GM21390 (cell line): Measurements from ENCODE around the gene CACNB3.

Experiments used
- ATAC-seq: cut with Tn5 transposase; IDR thresholded peaks from one replicate; pipeline ENCODE4 v1.9.1; 2021; ENCODE audit not compliant: unreplicated experiment

The CACNB3 gene

DNA sequence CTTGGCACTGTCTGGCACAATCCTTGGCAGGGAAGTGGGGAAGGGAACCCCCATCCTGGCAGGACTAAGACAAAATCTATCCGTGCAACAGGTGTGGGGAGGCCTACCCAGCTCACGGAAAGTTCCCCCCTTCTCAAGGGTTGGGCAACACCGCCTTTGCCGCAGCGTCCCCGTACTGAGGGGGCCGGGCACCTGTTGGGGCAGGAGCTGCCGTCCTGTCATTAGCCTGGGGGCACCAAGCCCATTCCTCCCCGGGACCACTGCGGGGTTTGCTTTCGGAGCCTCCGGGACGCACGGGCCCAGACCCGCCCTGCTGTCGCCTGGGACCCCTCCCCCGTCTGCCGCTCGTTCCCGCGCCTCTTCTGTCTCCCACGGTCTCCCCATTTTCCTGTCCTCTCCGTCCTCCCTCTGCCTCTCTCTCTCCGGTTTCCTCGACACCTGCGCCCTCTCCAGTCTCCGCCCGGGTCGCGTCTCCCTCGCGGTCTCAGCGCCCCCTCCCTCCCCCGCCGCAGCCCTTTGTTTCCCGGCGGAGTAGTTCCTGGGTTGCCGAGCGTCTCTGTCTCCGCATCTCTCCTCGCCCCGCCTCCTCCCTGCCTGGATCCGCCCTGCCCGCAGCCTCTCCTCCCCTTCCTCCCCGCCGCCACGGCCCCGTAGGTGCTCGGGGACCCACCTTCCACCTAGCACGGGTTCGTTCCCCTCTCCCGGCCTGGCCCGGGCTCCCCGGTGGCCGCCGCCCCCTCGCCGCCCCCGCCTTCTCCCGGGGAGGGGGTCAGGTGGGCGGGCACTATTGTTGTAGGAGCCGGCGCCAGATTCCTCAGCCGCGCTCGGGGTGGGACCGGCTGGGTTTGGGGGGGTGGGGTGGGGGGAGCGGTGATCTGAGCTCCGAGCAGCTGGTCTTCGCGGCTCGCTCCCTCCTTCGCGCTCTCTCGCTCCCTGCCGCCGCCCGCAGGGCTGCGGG is at the start of gene CACNB3:
CACNB3 (plus strand) TSS at position 624 of the 958 bp plus-strand sequence. CDS start 434 bp downstream, outside the sequence.
- no peak for ATAC-seq

DNA sequence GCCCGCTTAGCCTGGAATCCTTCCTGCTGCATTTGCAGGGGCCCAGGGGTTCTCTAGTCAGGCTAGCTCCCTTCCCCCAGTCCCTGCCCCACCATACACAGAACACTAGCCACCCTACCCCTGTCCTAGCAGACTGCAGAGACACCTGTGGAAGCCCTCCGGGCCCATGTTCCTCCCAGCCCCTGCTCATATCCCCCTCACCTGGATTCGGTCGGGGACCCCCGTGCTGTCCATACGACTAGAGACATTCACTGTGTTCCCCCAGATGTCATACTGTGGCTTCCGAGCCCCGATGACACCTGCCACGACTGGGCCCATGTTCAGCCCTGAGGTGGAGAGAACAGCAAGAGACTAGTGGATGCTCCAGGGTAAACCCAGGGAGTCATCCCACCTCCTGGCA is 49.6 kb upstream of the CACNB3 start:
- ATAC-seq: no peak

DNA sequence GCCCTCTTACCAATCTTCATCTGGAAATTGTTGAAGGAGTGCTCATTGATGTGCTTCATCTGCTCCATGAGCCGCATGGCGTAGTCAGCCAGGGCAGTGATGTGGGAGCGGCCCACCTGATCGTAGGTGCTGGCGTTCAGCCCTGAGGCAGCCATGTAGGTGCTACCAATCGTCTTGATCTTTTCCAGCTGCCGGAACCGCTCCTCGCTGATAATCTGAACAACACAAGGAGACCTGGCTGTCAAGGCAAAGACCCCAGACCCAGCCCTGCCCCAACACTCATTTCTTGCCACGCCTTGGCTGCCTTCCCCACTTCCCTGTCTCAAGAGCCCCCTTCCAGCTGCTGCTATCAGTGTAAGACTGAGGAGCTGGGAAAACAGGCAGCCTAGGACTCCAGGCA is 47.5 kb upstream of the CACNB3 start:
- no peak for ATAC-seq

DNA sequence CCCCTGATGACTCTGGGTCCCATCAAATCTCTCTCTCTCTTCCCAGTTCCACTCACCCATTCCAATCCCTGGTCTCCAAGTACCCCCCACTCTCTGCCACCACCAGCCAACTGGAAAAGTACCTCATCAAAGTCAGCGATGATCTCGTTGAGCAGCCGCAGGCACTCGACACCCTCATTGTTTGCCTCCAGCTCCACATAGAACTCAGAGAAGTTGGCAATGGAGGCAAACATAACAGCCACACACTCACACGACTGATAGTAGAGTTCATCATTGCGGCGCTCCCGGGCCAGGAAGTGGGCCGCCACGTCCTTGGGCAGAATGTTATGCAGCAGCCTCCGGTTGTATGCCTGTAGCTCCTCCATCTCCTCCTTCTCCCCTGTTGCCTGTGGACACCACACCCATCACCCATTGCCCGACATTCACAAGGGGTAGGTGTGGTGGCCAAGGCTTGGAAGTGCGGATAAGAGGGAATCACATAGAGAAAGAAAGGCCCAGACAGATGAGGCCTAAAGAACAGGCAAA is 46.6 kb upstream of the CACNB3 start:
- ATAC-seq: no peak

DNA sequence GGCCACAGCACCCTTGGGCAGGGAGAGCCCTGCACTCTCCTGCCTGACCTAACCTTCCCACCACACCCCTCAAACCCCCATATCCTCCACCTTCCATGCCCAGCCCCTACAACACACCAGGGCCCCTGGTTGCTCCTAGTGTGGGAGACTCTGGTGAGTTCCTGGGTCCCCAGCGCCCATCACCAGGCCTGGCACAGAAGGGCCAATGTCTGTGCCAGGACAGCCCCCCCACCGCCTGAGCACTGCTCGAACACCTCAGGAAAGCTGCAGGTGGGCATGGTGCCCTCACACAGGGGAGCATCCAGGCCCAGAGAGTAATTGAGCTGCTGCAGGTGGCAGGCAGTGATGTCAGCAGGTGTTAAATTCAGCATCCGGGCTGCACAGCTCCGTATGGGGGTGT is 44.6 kb upstream of the CACNB3 start:
- no peak for ATAC-seq

DNA sequence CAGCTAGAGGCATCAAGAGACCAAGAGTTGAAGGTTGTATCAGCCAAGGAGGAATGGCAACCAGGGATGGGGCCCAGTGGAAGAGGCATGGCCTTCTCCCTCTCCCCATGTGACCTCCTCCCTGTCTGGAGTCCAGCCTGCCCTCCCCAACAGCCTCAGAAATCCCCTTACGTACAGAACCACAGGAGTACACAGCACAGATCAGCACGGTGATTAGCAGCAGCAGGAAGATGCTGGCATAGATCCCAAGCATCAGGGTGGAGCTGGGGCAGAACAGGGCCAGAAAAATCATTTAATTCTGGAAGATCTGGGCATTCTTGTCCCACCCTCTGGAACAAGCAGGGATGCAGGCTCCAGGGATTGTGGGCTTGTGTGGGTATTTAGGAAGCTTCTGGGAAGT is 43.8 kb upstream of the CACNB3 start:
- ATAC-seq: no peak

DNA sequence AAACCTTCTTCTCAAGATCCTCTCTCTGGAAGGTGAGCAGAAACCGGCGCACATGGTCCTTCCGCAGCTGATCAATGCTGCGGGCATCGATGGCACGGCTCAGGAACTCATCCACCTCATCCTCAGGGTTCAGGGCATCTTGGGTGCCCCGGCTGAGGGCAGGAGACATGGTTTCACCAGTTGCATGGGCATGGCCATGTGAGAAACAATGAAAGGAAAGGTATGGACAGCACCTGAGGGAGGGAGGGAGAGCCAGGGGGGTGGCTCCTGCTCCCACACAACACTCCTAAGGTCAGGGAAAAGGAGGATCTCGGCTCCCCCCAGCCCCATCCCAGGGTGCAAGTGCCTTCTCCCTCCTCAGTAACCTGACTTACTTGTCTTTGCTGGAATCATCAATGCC is 43.0 kb upstream of the CACNB3 start:
- no peak for ATAC-seq

DNA sequence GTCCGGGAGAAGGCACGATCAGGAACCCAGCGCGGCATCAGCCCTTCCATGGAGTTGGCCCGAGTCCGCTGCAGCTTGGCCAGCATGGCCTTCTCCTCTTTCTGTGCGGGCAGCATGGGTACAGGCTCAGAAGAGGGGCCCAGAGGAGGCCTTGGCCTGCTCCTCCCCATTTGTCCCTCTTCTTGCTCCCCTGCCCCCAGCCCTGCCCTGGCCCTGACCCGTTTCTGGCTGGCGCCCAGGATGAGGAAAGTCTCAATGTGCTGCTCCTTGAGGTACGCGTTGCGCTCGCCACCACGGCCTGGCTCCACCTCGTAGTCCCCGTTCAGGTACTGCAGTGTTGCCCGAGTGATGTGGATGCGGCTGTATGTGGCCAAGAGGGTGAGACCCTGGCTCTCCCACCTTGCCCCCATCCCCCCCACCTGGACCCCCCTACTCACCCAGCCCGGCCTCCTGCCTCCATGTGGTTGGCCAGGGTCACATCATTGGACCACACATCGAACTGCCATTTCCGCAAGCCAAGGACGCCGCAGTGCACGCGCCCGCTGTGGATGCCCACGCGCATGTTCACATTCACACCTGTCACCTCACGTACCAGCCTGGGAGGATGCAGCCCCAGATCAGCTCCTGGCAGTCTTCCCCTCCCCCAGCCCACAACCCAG is 42.2 kb upstream of the CACNB3 start:
- ATAC-seq: no peak

DNA sequence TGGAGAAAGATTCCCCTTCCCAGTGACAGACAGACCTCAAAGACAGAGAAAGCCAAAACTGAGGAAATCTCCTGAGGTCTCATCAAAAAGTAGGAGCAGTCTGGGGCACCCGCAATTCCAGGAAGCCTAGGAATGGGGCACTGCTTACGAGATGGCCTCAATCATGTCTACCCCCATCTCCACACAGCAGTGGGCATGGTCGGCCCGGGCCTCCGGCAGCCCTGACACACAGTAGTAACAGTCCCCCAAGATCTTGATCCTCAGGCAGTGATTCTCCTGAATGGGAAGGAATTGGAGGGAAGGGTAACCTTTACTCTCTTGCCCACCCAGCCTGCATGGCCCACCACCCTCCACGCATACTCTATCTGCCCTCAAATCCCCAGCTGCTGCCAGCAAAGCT is 41.3 kb upstream of the CACNB3 start:
- no peak for ATAC-seq

DNA sequence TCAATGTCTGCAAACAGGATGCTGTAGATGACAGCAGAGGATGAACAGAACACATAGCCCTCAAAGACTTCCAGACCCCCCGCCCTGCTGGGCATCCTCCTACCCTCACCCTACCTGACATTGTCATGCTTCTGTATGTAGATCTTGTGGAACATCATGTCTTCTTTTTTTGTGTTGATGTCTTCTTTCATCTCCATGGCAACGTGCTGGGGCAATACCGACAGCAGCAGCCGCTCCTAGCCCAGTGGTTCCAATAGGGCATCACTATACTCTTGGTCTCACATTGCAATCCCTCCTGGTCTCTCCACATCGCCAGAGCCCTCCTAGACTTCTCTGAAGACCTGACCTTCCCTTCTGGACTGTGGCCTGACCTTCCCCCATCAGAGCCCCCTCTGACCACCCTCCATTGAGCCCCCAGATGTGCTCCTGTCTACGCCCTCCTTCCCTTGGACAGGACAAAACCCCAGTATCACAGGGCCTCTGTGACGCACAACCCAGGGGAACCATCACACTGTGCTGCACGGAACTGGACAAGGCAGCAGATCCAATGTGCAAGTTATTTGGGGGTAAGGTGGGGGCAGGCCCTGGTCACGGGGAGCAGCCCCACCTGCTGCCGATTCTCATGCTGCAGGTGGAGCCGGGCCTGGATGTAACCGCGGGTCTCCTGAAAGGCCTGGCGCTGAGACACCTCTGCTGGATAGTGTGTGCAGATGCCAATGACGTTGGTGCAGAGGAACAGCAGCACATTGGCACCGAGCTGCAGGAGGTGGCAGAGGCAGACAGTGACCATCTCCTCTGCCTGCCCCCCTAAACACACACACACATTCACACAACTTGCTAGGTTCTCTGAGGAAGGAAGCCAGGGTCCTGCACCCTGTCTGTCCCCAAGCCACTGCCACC is 40.5 kb upstream of the CACNB3 start:
- no peak for ATAC-seq

DNA sequence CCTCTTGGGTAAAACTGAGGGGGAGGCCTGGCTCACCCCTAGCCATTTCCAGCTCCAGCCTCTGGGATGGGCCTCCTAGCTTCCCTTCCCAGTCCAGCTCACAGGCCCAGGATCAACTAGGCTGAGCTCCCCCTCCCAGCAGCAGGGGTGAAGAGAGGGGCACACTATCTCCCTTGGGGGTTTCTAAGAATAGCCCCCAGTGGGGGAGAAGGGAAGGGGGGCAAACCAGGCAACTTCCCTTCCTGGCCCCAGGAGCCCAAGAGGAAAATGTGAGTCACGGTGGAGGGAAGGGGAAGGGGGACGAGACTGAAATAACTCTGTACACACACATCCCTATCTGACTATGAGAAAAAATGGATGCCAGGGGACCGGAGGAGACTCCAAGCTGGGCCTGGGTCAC is 38.4 kb upstream of the CACNB3 start:
- no peak for ATAC-seq

DNA sequence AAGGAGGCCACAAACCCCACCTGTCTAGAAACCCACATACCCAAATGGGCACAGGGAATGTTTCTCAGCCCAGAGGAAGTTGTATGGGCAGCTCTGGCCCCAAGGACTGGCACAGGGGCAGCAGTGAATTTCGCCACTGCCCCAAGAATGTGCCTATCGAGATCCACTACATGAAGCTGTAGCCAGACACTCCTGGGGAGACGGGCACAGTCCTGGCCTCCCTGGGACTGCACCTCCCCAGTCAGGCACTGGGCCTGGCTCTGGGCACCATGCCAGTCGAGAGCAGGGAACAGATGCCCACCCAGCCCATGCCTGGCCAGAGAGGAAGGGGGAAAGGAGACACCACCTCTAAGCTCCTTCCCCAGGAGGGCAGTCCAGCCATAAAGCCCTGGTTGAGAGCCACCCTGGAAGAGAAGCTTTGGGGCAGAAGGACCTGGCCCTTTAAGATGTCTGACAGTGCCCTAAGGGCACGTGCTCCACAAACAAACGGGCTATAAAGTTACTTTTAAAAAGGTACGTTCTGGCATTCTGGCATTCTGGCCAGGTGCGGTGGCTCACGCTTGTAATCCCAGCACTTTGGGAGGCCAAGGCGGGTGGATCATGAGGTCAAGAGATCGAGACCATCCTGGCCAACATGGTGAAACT is 37.8 kb upstream of the CACNB3 start:
- no peak for ATAC-seq

DNA sequence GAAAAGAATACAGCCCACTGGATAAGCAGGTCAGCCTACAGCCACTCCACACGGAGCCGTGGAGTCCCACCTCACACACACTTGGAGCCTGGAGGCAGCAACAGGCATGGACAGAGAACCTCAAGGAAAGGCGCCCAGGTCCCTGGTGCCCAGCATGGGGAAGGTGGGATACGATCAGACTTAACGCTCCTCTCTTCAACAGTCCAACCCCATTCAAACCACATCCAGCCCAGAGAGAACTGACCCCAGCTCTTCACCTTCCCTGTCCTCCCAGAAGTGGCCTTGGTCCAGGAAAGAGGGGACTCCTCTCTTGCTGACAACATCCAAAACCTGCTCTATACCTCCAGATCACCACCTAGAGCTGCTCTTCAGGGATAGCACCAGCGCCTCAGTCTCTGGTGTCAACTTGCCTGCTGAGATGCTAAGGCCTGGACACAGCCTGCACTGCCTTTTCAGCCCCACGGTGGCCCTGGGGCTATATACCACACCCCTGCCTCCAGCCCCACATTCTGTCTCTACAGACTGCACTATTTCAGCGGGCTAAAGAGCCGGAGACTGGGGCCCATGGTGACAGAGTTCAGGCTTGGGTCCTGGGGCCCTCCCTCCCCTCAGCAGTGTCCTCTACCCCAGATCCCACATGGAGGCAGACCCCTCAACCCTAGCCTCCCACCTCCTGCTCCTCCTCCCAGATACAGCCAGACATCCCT is 36.4 kb upstream of the CACNB3 start:
- ATAC-seq: no peak

DNA sequence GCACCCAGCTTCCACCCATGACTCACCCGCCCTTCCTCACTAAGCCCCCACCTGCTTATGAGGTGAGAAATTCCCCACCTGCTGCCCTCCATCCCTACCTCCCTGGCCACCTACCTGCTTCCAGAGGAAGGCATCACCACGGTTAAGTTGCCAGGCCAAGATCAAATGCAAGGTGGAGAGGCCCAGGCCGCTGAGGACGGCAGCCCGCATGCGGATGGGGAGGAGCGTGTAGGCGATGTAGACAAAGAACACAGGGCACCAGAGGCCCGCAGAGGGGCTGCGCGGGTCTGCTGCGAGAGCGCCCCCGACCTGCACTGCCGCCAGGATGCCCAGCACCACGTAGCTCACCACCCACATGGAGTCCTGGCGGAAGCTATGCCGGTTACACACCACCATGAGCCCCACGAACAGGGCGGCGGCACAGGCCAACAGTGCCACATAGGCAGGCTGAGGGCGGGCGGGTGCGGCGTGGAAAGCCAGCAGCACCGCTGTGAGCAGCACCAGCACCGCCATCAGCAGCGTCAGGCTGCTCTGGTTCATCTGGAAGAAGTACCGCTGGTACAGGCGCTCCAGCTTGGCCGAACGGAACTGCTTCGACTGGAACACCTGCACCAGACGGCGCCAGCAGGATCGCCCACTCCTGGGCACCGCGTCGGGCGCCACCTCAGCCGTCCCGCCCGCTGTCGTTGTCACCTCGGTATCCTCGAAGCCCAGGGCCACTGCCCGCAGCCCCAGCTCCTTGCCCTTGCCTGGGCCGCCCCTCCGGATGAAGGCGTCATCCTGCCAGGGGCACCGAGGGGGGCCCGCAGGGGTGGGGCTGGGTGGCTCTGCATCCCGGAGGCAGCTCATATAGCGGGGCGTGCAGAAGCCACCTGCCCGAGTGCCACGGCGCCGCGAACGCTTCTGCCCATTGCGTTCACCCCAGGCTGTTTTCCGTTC is 35.6 kb upstream of the CACNB3 start:
- ATAC-seq: no peak

DNA sequence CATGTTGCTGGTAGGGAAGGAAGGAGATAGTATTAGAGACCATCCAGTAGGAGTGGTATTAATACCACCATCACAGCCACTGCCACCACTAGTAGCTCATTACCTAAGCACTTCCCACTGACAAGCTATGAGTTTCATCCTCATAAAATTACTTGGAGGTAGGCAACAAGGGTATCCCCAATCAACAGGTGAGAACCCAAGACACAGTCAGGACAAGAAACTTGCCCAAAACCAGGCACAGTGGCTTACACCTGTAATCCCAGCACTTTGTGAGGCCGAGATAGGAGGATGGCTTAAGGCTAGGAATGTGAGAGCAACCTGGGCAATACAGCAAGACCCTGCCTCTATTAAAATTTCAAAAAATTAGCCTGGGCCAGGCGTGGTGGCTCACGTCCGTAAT is 34.9 kb upstream of the CACNB3 start:
- no peak for ATAC-seq

DNA sequence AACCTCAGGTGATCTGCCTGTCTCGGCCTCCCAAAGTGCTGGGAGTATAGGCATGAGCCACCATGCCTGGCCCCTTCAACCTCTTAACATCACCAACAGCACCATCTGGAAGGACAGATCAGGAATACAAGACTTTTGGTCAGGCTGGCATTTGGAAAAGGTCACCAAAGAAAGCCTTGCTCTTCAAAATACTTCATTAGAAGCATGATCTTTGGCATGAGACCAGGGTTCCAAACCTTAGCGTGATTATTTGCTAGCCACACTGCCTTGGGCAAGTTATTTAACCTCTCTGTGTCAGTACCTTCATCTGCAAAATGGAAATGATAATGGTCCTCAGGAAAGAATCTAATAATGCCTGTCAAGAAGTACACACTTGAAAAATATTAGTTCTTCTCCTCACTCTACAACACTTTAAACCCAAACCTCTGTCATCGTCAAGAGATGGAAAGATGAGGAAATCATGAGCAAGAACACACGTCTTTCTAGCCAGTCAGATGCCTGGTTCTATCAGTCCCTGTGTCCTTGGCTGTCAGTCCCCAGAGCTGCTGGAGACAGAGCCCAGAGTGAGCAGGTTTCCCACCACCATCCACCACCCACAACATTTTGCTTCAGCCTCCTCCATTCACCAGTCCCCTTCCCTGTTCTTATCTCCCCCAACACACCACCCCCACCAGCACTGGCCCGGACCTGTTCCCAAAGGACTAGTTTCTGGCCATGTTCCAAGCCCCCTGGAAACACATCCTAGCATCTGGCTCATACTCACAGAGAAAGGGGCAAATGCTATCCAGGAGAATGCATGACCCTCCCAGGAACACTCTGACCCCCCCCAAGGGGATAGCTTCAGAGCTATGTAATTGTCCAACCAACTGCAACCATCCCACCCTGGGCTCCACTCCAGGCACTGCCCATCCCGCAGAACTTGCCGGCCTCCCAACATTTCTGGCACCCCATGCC is 31.4 kb upstream of the CACNB3 start:
- no peak for ATAC-seq

DNA sequence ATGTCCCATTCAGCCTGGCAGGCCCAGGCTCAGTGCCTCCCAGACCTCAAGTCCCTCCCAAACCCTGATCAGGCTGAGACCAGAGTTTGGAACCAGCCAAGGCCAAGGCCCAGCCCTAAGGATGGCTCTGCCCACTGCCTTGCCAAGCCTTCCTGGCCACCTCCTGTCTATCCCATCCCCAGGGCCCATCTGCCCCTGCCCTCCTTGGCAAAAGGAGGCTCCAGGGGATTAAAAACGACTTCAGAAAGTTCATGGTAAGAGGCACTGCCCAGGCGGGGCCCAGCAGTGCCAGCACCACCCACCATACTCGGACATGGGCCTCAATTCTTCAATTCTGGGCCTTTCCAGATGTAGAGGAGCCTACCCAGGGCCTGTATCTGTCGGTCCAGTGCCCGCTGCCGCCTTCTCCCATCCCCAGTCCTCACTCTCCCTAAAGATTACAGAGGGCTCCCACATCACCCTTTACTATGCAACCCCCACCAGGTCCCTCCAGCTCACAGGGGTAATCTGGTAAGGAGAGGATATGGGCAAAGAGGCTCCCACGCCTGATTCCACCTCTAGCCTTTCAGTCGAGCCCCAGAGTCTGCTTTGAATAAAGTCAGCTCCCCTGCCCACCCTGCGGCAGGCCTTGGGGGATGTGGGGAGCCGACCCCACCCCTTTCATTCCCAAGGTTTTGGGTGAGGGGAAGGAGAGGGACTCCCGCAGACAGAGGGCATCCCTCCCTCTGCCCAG is 30.3 kb upstream of the CACNB3 start:
- ATAC-seq: no peak
